ENCODE measurements around the gene RNF212.

DNA sequence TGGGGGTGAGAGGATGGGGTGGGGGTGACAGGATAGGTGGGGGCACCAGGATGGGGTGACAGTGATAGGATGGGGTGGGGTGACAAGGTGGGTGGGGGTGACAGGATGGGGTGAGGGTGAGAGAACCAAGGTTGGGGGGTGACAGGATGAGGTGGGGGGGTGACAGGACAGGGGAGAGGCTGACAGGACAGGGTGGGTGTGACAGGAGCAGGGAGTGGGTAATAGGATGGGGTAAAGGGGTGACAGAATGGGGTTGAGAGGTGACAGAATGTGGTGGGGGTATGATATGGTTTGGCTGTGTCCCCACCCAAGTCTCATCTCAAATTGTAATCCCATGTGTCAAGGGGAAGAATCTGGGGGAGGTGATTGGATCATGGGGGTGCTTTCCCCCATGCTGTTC lies 26.0 kb downstream of the RNF212 start:
- TF ChIP-seq RAD21 (IDR thresholded peaks at IDR 0.05; ENCODE audit: low read depth) = no peak
- no peak for TF ChIP-seq YY1 (IDR thresholded peaks at IDR 0.05; ENCODE audit: low read depth)
- no peak for TF ChIP-seq EP300 (IDR thresholded peaks at IDR 0.05; ENCODE audit: borderline replicate concordance)
- no peak for TF ChIP-seq TAF1 (IDR thresholded peaks at IDR 0.05; ENCODE audit: low read depth)
- TF ChIP-seq, protein P1, sequence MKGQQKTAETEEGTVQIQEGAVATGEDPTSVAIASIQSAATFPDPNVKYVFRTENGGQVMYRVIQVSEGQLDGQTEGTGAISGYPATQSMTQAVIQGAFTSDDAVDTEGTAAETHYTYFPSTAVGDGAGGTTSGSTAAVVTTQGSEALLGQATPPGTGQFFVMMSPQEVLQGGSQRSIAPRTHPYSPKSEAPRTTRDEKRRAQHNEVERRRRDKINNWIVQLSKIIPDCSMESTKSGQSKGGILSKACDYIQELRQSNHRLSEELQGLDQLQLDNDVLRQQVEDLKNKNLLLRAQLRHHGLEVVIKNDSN (IDR thresholded peaks at IDR 0.05) = no peak
- no peak for TF ChIP-seq FOXM1 (IDR thresholded peaks at IDR 0.05; ENCODE audit: borderline replicate concordance, low read depth)
- TF ChIP-seq ZBTB7A (IDR thresholded peaks at IDR 0.05; ENCODE audit: low read depth) = no peak
- TF ChIP-seq, protein P2, sequence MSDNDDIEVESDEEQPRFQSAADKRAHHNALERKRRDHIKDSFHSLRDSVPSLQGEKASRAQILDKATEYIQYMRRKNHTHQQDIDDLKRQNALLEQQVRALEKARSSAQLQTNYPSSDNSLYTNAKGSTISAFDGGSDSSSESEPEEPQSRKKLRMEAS (IDR thresholded peaks at IDR 0.05) = no peak
- TF ChIP-seq, protein P3, sequence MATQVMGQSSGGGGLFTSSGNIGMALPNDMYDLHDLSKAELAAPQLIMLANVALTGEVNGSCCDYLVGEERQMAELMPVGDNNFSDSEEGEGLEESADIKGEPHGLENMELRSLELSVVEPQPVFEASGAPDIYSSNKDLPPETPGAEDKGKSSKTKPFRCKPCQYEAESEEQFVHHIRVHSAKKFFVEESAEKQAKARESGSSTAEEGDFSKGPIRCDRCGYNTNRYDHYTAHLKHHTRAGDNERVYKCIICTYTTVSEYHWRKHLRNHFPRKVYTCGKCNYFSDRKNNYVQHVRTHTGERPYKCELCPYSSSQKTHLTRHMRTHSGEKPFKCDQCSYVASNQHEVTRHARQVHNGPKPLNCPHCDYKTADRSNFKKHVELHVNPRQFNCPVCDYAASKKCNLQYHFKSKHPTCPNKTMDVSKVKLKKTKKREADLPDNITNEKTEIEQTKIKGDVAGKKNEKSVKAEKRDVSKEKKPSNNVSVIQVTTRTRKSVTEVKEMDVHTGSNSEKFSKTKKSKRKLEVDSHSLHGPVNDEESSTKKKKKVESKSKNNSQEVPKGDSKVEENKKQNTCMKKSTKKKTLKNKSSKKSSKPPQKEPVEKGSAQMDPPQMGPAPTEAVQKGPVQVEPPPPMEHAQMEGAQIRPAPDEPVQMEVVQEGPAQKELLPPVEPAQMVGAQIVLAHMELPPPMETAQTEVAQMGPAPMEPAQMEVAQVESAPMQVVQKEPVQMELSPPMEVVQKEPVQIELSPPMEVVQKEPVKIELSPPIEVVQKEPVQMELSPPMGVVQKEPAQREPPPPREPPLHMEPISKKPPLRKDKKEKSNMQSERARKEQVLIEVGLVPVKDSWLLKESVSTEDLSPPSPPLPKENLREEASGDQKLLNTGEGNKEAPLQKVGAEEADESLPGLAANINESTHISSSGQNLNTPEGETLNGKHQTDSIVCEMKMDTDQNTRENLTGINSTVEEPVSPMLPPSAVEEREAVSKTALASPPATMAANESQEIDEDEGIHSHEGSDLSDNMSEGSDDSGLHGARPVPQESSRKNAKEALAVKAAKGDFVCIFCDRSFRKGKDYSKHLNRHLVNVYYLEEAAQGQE (IDR thresholded peaks at IDR 0.05; ENCODE audit: low read depth) = no peak
- no peak for TF ChIP-seq TEAD4 (IDR thresholded peaks at IDR 0.05)
- TF ChIP-seq CEBPB (IDR thresholded peaks at IDR 0.05) = no peak
- no peak for TF ChIP-seq CREB1 (IDR thresholded peaks at IDR 0.05; ENCODE audit: low read depth)
- no peak for TF ChIP-seq TCF12 (IDR thresholded peaks at IDR 0.05; ENCODE audit: low read depth)
- no peak for TF ChIP-seq NFIC (IDR thresholded peaks at IDR 0.05)

Data from Ishikawa (cell line).